CD4-positive, CD25-positive, alpha-beta regulatory T cell (primary cell): ENCODE results near the gene BPIFB6. TPM values are rescaled to one million over a fixed set of nuclear protein-coding genes. Genes with fewer than 3 reads are reported as not detected.

ENCODE experiments used
- ATAC-seq, 2 donors: fragments of 150-1000 bp; cut with Tn5 transposase; one replicate each; pipeline ENCODE4 v1.10.0; 2021; ENCODE audit warnings: low read depth in 2 of 2, moderate number of reproducible peaks in 2 of 2, moderate library complexity in 1 of 2
- DNase-seq, 3 donors: peaks; one replicate each; pipeline versions ENCODE4 v3.0.0 to v3.0.0-alpha.2; 2012 to 2022; ENCODE audit warnings: mixed read lengths in 1 of 3
- H3K27ac ChIP-seq: one replicate; pipeline ENCODE4 v1.7.0; 2013; ENCODE audit warnings: mild to moderate bottlenecking, low read length; ENCODE audit not compliant: insufficient read depth, poor library complexity, severe bottlenecking
- H3K27me3 ChIP-seq: one replicate; pipeline ENCODE4 v1.7.0; 2013; ENCODE audit warnings: low read length; ENCODE audit not compliant: control insufficient read depth, insufficient read depth
- H3K36me3 ChIP-seq: one replicate; pipeline ENCODE4 v1.7.0; 2013; ENCODE audit warnings: mild to moderate bottlenecking, low read length, moderate library complexity; ENCODE audit not compliant: control insufficient read depth, insufficient read depth
- H3K4me1 ChIP-seq: 2 replicates; pipeline ENCODE4 v1.7.0; 2013; ENCODE audit warnings: mild to moderate bottlenecking, low read length; ENCODE audit not compliant: insufficient read depth, control insufficient read depth, poor library complexity, severe bottlenecking
- H3K4me3 ChIP-seq: one replicate; pipeline ENCODE4 v1.7.0; 2013; ENCODE audit warnings: low read depth, mild to moderate bottlenecking, low read length, moderate library complexity
- H3K9me3 ChIP-seq, 2 experiments: 1 replicate in 1 of 2; 2 replicates in 1 of 2; pipeline ENCODE4 v1.7.0; 2013; ENCODE audit warnings: low read length in 2 of 2, mild to moderate bottlenecking in 1 of 2, moderate library complexity in 1 of 2; ENCODE audit not compliant: control insufficient read depth in 2 of 2
- H3K27ac Mint-ChIP-seq, 3 donors: one replicate each; pipeline ENCODE4 v1.8.0; 2020 to 2022; ENCODE audit warnings: mild to moderate bottlenecking in 3 of 3, mixed read lengths in 3 of 3, moderate library complexity in 2 of 3
- H3K27me3 Mint-ChIP-seq: one replicate; pipeline ENCODE4 v1.8.0; 2022; ENCODE audit warnings: mild to moderate bottlenecking, mixed read lengths
- H3K36me3 Mint-ChIP-seq: one replicate; pipeline ENCODE4 v1.8.0; 2020; ENCODE audit warnings: mixed read lengths
- H3K4me1 Mint-ChIP-seq, 4 donors: one replicate each; pipeline ENCODE4 v1.8.0; 2020 to 2022; ENCODE audit warnings: mixed read lengths in 4 of 4, mild to moderate bottlenecking in 1 of 4
- H3K4me3 Mint-ChIP-seq, 4 donors: one replicate each; pipeline ENCODE4 v1.8.0; 2020 to 2022; ENCODE audit warnings: mild to moderate bottlenecking in 4 of 4, mixed read lengths in 4 of 4, moderate library complexity in 3 of 4
- H3K9me3 Mint-ChIP-seq, 7 donors: one replicate each; pipeline ENCODE4 v1.8.0; 2020 to 2022; ENCODE audit warnings: mixed read lengths in 7 of 7, mild to moderate bottlenecking in 3 of 7, moderate library complexity in 2 of 7
- polyA plus RNA-seq, 4 donors: library from polyadenylated mRNA; unstranded; fragments of 300-500 nt; fragmentation: Illumina TruSeq; gene quantifications; one replicate each; pipeline ENCODE4 v1.2.3, GENCODE V29; 2021
- total RNA-seq: library from RNA; stranded (reverse); gene quantifications from one replicate; pipeline ENCODE4 v1.2.3, GENCODE V29; 2022

Gene BPIFB6
- total and polyA plus RNA-seq, 5 donors from 2014 or later: not detected

DNA sequence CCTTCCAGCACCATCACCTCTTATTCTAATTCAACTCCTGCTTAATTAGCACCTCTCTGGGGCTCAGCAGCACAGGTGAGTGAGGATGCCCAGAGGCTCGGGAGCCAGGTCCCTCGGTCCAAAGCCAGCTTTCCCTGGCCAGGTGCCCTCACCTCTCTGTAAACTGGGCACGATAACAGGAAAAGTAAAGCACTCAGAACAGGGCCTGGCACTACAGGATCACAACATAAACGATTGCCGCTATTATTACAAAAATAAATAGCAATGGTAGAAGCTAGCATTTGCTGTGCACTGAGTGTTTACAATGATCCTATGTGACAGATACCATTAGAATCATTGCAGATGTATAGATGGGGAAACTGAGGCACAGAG is 21.3 kb upstream of the BPIFB6 start:
- Histone ChIP-seq H3K27me3 (no peaks in the 10 kb centered on the region), H3K27ac (no peak overlapping the region), H3K36me3 (no peaks in the 10 kb centered on the region), H3K4me3 (no peak overlapping the region), H3K4me1 (no peaks in the 10 kb centered on the region), H3K9me3 (peaks cover 2 to 5% of the 10 kb centered on the region in 2 experiments)
- Mint-ChIP-seq H3K9me3 (peaks cover 0 to 4% (median 0%) of the 10 kb centered on the region in 7 donors), H3K27ac (no peak overlapping the region), H3K4me3 (no peak overlapping the region), H3K36me3 (no peaks in the 10 kb centered on the region), H3K27me3 (peaks cover 4% of the 10 kb centered on the region), H3K4me1 (peaks cover 0 to 9% (median 3%) of the 10 kb centered on the region in 4 donors)
- DNase-seq: no peak
- no peak for ATAC-seq

DNA sequence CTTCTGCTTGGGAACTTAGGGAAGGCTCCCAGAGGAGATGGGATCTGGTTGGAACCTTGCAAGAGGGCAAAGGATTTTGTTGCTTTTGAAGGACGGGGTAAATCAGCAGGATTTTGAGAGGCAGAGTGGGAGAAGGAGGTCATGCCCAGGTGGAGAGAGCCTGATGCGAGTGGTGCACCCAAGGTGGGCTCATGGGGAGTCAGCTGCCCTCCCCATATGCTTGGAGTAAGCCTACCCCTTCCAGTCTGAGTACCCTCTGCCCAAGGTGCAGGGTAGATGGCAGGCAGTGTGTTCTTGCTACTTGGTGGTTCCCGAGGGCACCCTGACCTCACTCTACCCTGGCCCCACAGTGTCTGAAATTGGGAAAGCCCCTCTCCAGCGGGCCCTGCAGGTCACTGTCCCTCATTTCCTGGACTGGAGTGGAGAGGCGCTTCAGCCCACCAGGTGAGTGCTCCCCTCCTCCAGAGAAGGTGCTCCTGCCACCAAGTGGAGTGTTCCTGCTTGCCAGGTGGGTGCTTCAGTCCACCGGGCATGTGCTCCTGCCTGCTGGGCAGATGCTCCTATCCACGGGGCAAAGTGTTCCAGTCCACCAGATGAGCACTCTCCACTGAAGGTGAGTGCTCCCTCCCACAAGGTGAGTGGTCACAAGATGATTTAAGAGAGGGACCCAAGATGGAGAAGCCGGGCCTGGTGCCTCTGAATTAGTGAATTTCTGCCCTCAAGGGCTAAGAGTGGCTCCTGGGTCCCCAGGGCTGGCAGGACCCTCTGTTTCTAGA is 20.6 kb upstream of the BPIFB6 start:
- no peak overlapping the region for H3K4me3 Mint-ChIP-seq
- H3K4me1 Mint-ChIP-seq: peaks cover 0 to 4% (median under 1%) of the 10 kb centered on the region in 4 donors
- ATAC-seq (no peak), DNase-seq (no peak)
- H3K36me3 ChIP-seq: no peaks in the 10 kb centered on the region
- no peaks in the 10 kb centered on the region for H3K9me3 ChIP-seq
- H3K27me3 ChIP-seq: no peaks in the 10 kb centered on the region
- no peaks in the 10 kb centered on the region for H3K4me1 ChIP-seq
- H3K9me3 Mint-ChIP-seq: no peaks in the 10 kb centered on the region
- no peaks in the 10 kb centered on the region for H3K36me3 Mint-ChIP-seq
- no peak overlapping the region for H3K4me3 ChIP-seq
- H3K27ac Mint-ChIP-seq: no peak overlapping the region
- H3K27ac ChIP-seq: no peak overlapping the region
- H3K27me3 Mint-ChIP-seq: peaks cover 4% of the 10 kb centered on the region

DNA sequence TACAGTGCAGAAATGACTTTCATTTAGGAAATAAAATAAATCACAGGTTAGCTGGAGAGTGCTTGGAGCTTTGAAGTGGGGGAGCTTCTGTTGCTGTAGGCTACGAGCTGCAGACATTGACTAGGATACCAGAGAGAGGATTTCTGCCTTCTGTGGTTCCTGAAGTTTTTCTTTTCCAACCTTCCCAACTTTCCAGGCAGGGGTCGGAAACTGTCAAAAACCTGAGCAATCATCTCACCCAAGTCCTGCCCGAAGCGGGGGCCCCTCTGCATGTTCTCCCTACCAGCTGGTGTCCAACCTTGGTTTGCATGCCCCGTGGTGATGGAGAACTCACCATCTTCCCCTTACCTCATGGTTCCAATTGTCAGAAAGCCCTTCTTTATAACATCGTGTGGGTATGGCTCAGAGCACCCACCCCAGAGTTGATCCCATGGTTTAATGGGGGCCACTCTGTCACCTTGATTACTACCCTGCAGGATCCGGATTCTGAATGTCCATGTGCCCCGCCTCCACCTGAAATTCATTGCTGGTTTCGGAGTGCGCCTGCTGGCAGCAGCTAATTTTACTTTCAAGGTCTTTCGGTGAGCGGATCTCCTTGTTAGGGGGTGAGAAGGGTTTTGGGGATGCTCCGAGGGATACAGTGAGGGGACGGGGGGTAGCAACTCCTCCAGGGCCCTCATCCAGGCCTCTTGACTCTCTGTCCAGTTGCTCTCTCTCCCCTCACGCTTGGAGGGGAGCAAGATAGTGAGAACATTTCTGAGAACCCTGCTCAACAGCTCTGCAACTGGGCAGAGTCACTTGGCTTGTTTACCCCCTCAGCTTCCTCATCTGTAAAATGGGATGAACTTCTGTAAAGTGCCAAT is 18.9 kb upstream of the BPIFB6 start:
- Mint-ChIP-seq H3K9me3 (peaks cover 0 to 1% (median 0%) of the 10 kb centered on the region in 7 donors), H3K27me3 (peaks cover 8% of the 10 kb centered on the region), H3K4me3 (no peak overlapping the region), H3K27ac (no peak overlapping the region), H3K36me3 (no peaks in the 10 kb centered on the region), H3K4me1 (peaks cover 0 to 7% (median 2%) of the 10 kb centered on the region in 4 donors)
- Histone ChIP-seq H3K27ac (no peak overlapping the region), H3K4me1 (no peaks in the 10 kb centered on the region), H3K36me3 (no peaks in the 10 kb centered on the region), H3K4me3 (no peak overlapping the region), H3K9me3 (no peaks in the 10 kb centered on the region), H3K27me3 (no peaks in the 10 kb centered on the region)
- DNase-seq (no peak), ATAC-seq (no peak)

DNA sequence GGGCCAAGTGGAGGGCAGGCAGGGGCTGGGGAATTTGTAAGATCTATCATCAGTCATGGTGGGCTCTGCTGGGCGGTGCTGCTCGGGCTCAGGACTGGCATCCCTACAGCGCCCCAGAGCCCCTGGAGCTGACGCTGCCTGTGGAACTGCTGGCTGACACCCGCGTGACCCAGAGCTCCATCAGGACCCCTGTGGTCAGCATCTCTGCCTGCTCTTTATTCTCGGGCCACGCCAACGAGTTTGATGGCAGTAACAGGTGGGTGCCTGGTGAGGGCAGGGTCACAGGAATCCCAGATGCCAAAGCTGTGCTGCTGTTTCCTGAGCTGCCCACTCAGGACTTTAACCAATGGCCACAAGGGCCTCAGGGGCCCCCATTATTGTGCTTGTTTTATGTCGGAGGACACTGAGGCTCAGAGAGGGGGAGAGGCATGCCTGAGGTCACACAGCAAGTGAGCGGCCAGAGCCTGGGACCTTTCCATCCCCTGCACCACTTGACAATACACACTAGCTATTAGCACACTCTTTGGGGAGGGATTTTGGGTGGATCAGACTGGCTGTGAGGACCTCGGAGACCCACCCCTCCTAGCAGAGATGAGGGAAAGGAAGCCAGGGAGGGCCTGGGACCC is 17.6 kb upstream of the BPIFB6 start:
- Histone ChIP-seq H3K27me3 (no peaks in the 10 kb centered on the region), H3K4me1 (no peaks in the 10 kb centered on the region), H3K36me3 (no peaks in the 10 kb centered on the region), H3K9me3 (no peaks in the 10 kb centered on the region), H3K4me3 (no peak overlapping the region), H3K27ac (no peak overlapping the region)
- ATAC-seq (no peak), DNase-seq (no peak)
- Mint-ChIP-seq H3K27ac (no peak overlapping the region), H3K36me3 (no peaks in the 10 kb centered on the region), H3K4me1 (peaks cover 0 to 7% (median 2%) of the 10 kb centered on the region in 4 donors), H3K27me3 (peaks cover 8% of the 10 kb centered on the region), H3K9me3 (peaks cover 0 to 2% (median 0%) of the 10 kb centered on the region in 7 donors), H3K4me3 (no peak overlapping the region)

DNA sequence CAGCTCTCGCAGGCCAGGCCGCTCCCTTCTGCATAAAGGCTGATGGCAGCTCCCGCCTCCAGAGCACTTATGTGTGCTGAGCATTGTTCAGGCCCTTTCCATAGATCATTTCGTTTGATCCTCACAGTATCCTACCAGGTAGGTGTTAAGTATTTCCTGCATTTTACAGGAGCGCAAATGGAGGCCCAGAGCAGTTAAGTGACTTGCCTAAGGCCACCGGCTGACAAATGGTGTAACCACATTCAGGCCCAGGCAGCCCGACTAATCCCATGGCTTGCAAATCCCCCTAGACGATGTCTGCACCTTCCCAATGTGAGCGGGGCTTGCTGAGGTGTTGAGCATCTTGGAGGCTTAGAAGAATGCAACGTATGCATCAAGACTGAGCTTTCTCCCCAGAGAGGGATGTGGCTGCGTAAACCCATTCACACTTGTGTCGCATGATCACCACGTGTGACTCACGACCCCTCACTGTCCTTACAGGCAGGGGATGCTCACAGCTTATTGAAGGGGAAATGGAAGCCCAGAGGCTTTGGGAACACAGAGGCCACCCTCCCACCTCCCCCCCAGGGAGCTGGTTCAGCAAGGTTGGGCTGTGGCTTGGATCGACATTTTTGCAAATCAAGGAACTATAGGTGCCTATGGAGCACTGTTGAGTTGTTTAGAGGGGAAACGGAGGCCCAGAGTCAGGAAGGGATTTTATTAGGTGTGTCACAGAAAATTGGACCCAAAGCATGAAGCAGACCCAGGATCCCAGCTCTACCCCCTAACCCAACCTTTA is 16.9 kb upstream of the BPIFB6 start:
- no peak overlapping the region for H3K4me3 ChIP-seq
- H3K4me1 ChIP-seq: no peaks in the 10 kb centered on the region
- H3K9me3 ChIP-seq: no peaks in the 10 kb centered on the region
- Mint-ChIP-seq H3K9me3 (peaks cover 0 to 2% (median 0%) of the 10 kb centered on the region in 7 donors), H3K27ac (peak overlapping the region in 1 of 3 donors; percentile 93), H3K4me1 (peaks cover 0 to 7% (median 1%) of the 10 kb centered on the region in 4 donors), H3K4me3 (no peak overlapping the region), H3K36me3 (no peaks in the 10 kb centered on the region), H3K27me3 (peaks cover 8% of the 10 kb centered on the region)
- H3K36me3 ChIP-seq: no peaks in the 10 kb centered on the region
- no peak overlapping the region for H3K27ac ChIP-seq
- ATAC-seq (no peak), DNase-seq (no peak)
- no peaks in the 10 kb centered on the region for H3K27me3 ChIP-seq

DNA sequence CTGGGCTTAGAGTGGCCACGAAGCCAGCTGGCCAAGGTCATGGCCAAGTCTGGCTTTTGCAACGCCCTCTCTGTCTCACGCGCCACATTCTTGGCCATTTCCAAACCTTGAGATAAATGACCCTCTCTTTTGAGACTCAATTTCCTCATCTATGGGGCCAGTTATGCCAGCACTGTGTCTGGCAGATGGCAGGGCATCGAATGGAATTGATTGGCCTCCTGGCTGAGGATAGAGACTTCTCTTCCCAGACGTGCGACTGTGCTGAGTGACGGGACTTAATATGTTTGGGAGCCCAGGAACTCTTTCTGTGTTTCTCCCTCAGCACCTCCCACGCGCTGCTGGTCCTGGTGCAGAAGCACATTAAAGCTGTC is 16.3 kb upstream of the BPIFB6 start:
- no peaks in the 10 kb centered on the region for H3K9me3 ChIP-seq

More for the DNA sequence above, 16.3 kb upstream of the BPIFB6 start:
- H3K27ac Mint-ChIP-seq: no peak overlapping the region
- no peak overlapping the region for H3K4me3 ChIP-seq
- ATAC-seq: no peak
- no peaks in the 10 kb centered on the region for H3K36me3 ChIP-seq
- no peaks in the 10 kb centered on the region for H3K4me1 ChIP-seq
- no peak overlapping the region for H3K27ac ChIP-seq
- H3K4me1 Mint-ChIP-seq: peaks cover 0 to 7% (median 1%) of the 10 kb centered on the region in 4 donors
- H3K9me3 Mint-ChIP-seq: peaks cover 0 to 2% (median 0%) of the 10 kb centered on the region in 7 donors
- H3K27me3 ChIP-seq: no peaks in the 10 kb centered on the region
- no peak overlapping the region for H3K4me3 Mint-ChIP-seq
- H3K36me3 Mint-ChIP-seq: no peaks in the 10 kb centered on the region
- H3K27me3 Mint-ChIP-seq: peaks cover 8% of the 10 kb centered on the region
- DNase-seq: no peak
